ENCODE results near the gene RUFY4.

- TF ChIP-seq CTCF (IDR thresholded peaks at IDR 0.05; ENCODE audit: borderline replicate concordance, extremely low read depth, low read length, poor library complexity, severe bottlenecking): no peak
- no peak for TF ChIP-seq EZH2 (IDR thresholded peaks at IDR 0.05; ENCODE audit: borderline replicate concordance, low read depth, low read length, severe bottlenecking)
Observed at GRCh38 chr2:218027426-218028188, 41.4 kb upstream of the RUFY4 start.

All from DND-41 (cell line).